ENCODE measurements around the gene NSDHL. TPM values are rescaled to one million over a fixed set of nuclear protein-coding genes. Genes with fewer than 3 reads are reported as not detected.

Gene NSDHL
- total and polyA plus RNA-seq, 2 of the 4 experiments (the other 2 are of a cell fraction): 22.8 to 26.0 TPM

DNA sequence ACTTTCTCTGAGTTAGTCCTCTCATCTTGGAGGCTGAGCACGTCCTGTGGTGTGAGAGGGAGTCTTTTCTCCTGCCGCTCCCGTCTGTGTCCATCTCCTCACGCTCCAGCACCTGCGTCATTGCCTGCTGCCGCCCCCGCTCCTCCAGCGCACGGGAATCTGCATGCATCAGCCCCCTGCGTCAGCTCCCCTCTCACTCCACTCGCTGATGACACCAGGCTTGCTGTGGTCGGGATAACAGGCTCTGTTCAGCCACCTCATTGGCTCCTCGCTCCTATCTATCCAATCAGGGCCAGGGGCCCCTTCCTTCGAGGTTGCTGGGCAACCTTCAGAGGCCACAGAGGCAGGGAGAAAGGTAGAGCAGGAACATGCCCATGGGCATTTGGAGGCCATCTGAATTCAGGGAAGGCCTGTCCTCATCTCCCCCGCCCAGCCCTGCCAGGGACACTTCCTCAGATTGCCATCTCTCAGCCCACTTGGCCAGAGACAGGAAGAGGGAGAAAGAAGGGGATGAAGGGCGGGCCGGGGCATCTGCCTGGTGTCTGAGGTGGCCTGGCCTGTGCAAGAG is 76.3 kb downstream of the NSDHL start:
- ChIA-PET CTCF (no interaction called here), POLR2A (ENCODE audit: unreplicated experiment) (no interaction called here)
- Histone ChIP-seq H4K20me1 (ENCODE audit: insufficient read depth, low read length) (no peaks in the 10 kb centered on the region), H3K4ac (ENCODE audit: low read depth, low read length) (no peak overlapping the region), H3K18ac (ENCODE audit: low read depth, low read length) (peak overlapping the region; percentile 61; the same call in 1 of the 2 replicates), H3K4me1 (ENCODE audit: control insufficient read depth, insufficient read depth, low read length) (peaks cover 6% of the 10 kb centered on the region; the same call in 1 of the 2 replicates), H3K9me1 (ENCODE audit: insufficient read depth, low read length) (no peaks in the 10 kb centered on the region), H3K56ac (ENCODE audit: extremely low read depth, insufficient read depth, low read length) (no peak overlapping the region), H2BK20ac (ENCODE audit: low read depth, low read length) (no peak overlapping the region), H2AK5ac (ENCODE audit: low read depth, low read length) (no peak overlapping the region), H3K27me3 (ENCODE audit: control insufficient read depth, insufficient read depth, low read length) (no peaks in the 10 kb centered on the region; the same call in 1 of the 2 replicates), H2AFZ (replicated peaks; ENCODE audit: low read length, poor library complexity) (peak overlapping the region; percentile 81), H3K27ac (ENCODE audit: insufficient read depth, low read length) (no peak overlapping the region), H3K23ac (ENCODE audit: low read depth, low read length) (no peak overlapping the region), H3K9me3 (ENCODE audit: control insufficient read depth, insufficient read depth, low read length) (no peaks in the 10 kb centered on the region), H3K79me1 (ENCODE audit: low read depth in 1 of 2, low read length in 2 of 2) (no peaks in the 10 kb centered on the region), H2BK15ac (ENCODE audit: low read depth, low read length) (no peak overlapping the region; the same call in 2 of the 3 replicates), H4K5ac (ENCODE audit: low read depth, low read length) (peak overlapping the region; percentile 12; the same call in 1 of the 2 replicates), H2AK9ac (replicated peaks; ENCODE audit: low read depth, low read length, poor library complexity) (peak overlapping the region; percentile 5), H3K4me2 (ENCODE audit: low read depth, low read length) (peak overlapping the region; percentile 36), H4K8ac (ENCODE audit: low read depth in 2 of 2, low read length in 2 of 2) (peak overlapping the region; percentile 13 to 40; a peak in 2 of 4 replicates), H2BK120ac (ENCODE audit: low read depth, low read length) (no peak overlapping the region), H2BK5ac (ENCODE audit: low read depth, low read length, poor library complexity, severe bottlenecking) (peak overlapping the region; percentile 64), H3K9ac (ENCODE audit: low read depth, low read length) (no peak overlapping the region), H3K36me3 (ENCODE audit: control insufficient read depth, insufficient read depth, low read length) (no peaks in the 10 kb centered on the region), H4K91ac (ENCODE audit: insufficient read depth, low read depth, low read length) (no peak overlapping the region), H3K14ac (replicated peaks; ENCODE audit: low read depth, low read length) (no peak overlapping the region), H3K4me3 (ENCODE audit: insufficient read depth, low read depth, low read length) (peak overlapping the region; percentile 12; the same call in 1 of the 2 replicates)
- peak; percentile 94 for DNase-seq
- dilution Hi-C loops (cut with HindIII; ENCODE audit: low sequenced_read_pairs, unreplicated experiment): no loop called here
- WGBS, 2 experiments (ENCODE audit: extremely low coverage in 2 of 2, insufficient read length in 1 of 2): no CpG with 5 or more reads among the region's 17 CpGs
- in situ Hi-C loops (cut with MboI; ENCODE audit: low sequenced_read_pairs): no loop called here
- ATAC-seq (ENCODE audit: low read depth): peak; percentile 74
- peak; percentile 56 for TF ChIP-seq FOS (IDR thresholded peaks at IDR 0.05; ENCODE audit: low read depth, low read length)
- TF ChIP-seq RCOR1 (IDR thresholded peaks at IDR 0.05; ENCODE audit: insufficient replicate concordance, low read length): no peak
- TF ChIP-seq BHLHE40 (IDR thresholded peaks at IDR 0.05; ENCODE audit: low read depth, low read length): peak; percentile 86
- TF ChIP-seq SMC3 (IDR thresholded peaks at IDR 0.05; ENCODE audit: low read depth, low read length): no peak
- TF ChIP-seq MAZ (IDR thresholded peaks at IDR 0.05; ENCODE audit: borderline replicate concordance, low read depth, low read length): peak; percentile 57; the same call in 1 of the 2 replicates
- no peak for TF ChIP-seq CHD1 (IDR thresholded peaks at IDR 0.05; ENCODE audit: low read depth, low read length)
- no peak for TF ChIP-seq CEBPB (IDR thresholded peaks at IDR 0.05; ENCODE audit: low read depth, low read length)
- TF ChIP-seq, protein P1, sequence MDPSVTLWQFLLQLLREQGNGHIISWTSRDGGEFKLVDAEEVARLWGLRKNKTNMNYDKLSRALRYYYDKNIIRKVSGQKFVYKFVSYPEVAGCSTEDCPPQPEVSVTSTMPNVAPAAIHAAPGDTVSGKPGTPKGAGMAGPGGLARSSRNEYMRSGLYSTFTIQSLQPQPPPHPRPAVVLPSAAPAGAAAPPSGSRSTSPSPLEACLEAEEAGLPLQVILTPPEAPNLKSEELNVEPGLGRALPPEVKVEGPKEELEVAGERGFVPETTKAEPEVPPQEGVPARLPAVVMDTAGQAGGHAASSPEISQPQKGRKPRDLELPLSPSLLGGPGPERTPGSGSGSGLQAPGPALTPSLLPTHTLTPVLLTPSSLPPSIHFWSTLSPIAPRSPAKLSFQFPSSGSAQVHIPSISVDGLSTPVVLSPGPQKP (IDR thresholded peaks at IDR 0.05; ENCODE audit: borderline replicate concordance, low read depth, low read length): no peak
- TF ChIP-seq MAFK (IDR thresholded peaks at IDR 0.05; ENCODE audit: low read depth, low read length): no peak
- no peak; the same call in 1 of the 2 replicates for TF ChIP-seq NFE2L2 (IDR thresholded peaks at IDR 0.05; ENCODE audit: low read depth, low read length)
- TF ChIP-seq, protein P2, sequence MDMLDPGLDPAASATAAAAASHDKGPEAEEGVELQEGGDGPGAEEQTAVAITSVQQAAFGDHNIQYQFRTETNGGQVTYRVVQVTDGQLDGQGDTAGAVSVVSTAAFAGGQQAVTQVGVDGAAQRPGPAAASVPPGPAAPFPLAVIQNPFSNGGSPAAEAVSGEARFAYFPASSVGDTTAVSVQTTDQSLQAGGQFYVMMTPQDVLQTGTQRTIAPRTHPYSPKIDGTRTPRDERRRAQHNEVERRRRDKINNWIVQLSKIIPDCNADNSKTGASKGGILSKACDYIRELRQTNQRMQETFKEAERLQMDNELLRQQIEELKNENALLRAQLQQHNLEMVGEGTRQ (IDR thresholded peaks at IDR 0.05; ENCODE audit: low read depth, low read length): no peak
- no peak for TF ChIP-seq RAD21 (IDR thresholded peaks at IDR 0.05; ENCODE audit: low read length)
- TF ChIP-seq RFX5 (IDR thresholded peaks at IDR 0.05; ENCODE audit: low read depth, low read length): peak; percentile 78
- intact Hi-C loops (cut with micrococcal nuclease): no loop called here
- no TSS peak for BruUV-seq (replicated peaks)
